Left renal pelvis (tissue), 4 donors: ENCODE measurements around the gene GRM1. TPM values are rescaled to one million over a fixed set of nuclear protein-coding genes. Genes with fewer than 3 reads are reported as not detected.
"Not testable (repeated sequence)": the region's sequence is repeated elsewhere in the genome, so short reads cannot be mapped to it uniquely, and the experiment has no call there.

Source experiments
- DNase-seq, 4 donors: peaks; one replicate each; pipeline ENCODE4 v3.0.0-alpha.2; 2013; ENCODE audit warnings: low read depth in 4 of 4, low spot score in 3 of 4
- polyA plus RNA-seq, 4 donors: library from polyadenylated mRNA; unstranded; fragments of 120-200 nt; gene quantifications; one replicate each; pipeline ENCODE4 v1.2.1, GENCODE V29; 2013; ENCODE audit not compliant: insufficient read length in 4 of 4

The GRM1 gene
- polyA plus RNA-seq, 4 donors = 0.11 to 0.39 (median 0.28) TPM

DNA sequence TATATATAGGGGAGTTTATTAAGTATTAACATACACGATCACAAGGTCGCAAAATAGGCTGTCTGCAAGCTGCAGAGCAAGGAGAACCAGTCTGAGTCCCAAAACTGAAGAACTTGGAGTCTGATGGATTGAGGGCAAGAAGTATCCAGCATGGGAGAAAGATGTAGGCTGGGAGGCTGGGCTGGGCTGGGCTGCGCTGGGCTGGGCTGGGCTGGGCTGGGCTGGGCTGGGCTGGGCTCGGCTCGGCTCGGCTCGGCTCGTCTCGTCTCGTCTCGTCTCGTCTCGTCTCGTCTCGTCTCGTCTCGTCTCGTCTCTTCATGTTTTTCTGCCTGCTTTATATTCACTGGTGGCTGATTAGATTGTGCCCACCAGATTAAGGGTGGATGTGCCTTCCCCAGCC, 238.6 kb downstream of the GRM1 start:
- no peak for DNase-seq

DNA sequence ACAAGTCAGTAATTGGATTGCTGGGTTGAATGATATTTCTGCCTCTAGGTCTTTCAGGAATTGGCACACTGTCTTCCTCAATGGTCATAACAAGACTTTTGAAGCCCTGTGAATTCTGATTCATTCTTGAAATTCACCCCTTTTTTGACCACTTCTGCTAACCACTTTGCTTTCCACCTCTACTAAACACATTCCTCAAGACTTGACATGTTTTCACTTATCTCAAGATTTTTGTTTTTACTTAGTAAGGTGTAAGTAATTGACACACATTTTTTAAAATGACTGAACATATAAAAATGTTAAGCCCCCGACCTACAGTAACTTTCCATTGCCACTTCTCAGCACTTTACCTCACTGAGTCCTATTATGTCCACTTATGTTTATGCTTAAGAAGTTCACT, 239.1 kb downstream of the GRM1 start:
- DNase-seq = no peak

GRCh38 chr6:146269482-146269881, 240.6 kb downstream of the GRM1 start:
- no peak for DNase-seq

GRCh38 chr6:146271163-146271562, 242.3 kb downstream of the GRM1 start:
- not testable (repeated sequence) for DNase-seq

- no peak for DNase-seq
Measured at GRCh38 chr6:146273490-146273889, 244.6 kb downstream of the GRM1 start.

DNA sequence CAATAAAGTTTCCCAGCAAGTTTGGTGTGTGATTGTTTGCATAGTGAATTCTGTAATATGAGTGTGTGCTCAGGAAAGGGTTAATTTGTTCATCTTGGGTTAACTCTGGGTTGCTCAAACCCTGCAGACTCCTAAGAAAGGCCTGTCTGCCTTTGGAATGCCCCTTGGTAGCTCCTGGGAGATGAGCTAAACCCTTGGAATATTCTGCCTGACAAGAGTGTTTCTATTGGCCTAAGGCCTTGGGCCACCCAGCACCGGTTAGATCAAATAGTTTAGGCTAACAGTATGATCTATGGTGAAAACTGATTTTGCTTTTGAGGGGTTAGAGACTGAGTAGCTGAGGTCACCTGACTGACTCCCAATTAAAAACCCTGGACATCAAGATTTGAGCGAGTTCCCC, 248.3 kb downstream of the GRM1 start:
- DNase-seq = no peak

DNA sequence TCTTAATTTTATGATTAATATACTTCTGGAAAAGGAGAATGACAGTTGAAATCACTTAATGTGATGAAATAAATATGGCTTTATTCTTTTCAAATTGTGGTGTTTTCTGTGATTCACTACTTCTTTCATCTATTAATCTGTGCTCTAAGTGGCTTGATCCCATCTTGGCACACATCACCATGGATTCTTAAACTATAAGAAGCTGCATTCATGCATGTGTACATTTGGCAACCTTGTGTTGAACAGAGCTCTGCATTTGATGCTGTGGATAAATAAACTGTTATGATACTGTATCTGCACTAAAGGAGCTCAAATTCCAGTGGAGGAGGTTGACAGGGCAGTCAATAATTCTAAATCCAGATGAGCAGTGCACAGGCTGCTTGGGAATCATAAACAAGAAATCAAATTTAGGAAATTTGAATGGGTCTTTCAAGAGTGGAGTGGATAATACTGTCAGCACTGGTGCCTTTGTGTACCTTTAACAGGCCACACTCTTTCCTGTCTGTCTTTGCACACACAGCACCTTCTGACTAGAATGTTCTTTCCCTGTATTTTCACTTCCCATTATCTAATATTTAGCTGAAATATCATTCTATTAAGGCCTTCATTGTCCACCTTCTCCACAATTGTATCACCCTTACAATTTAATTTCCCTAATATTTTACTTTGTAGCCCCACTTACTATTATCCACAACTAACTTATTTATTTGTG, 252.9 kb downstream of the GRM1 start:
- DNase-seq = no peak

GRCh38 chr6:146282837-146283236, 254.0 kb downstream of the GRM1 start:
- no peak for DNase-seq

DNA sequence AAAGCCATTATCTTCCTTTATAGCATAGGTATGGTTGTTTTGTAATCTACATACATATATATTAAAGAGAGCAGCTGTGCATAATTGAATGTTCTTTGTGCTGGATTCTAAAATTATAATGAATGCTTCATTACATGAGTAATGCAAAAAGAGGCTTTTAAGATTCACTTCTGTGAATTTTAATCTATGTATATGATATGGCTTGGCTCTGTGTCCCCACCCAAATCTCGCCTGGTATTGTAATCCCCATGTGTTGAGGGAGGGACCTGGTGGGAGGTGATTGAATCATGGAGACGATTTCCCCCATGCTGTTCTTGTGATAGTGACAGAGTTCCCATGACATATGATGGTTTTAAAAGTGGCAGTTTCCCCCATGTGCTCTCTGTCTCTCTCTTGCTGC, 255.4 kb downstream of the GRM1 start:
- DNase-seq = no peak

- no peak for DNase-seq
Measured at GRCh38 chr6:146286961-146287360, 258.1 kb downstream of the GRM1 start.

- no peak for DNase-seq
Measured at GRCh38 chr6:146287691-146288369, 259.0 kb downstream of the GRM1 start.

DNA sequence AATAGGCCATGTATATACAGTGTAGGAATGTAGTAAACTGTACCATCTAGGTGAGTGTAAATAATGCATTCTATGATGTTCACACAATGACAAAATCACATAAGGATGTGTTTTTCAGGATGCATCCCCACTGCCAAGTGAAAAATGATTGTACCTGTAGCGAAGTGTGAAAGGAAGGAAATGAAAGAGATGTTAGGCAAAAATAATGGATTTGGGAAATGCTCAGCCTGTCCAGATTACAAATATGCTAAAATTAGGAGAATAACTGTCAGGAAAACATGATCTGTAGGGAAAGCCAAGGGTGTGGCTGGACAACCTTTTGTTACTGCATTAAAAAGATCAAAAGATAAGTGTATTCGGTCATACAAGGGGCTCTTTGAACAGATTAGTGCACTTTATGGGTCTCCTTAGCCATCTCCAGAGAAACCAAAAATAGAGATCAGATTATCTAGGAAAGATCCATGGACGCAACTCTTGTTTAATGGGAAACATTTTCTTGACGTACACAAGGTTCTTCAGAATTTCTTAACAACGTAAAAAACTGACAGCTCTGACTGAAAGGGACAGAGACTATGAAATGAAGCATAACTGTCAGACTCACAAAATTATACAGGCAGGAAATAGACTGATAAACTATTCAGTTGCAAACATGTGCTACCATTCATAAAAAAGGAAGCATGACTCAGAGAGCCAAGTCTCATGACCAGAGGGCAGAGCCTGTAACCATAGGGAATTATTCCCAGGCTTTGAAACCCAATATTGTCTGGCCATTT, 261.1 kb downstream of the GRM1 start:
- no peak for DNase-seq

- DNase-seq = no peak
Measured at GRCh38 chr6:146290589-146290901, 261.7 kb downstream of the GRM1 start.

GRCh38 chr6:146292506-146292905, 263.6 kb downstream of the GRM1 start:
- DNase-seq = no peak

DNA sequence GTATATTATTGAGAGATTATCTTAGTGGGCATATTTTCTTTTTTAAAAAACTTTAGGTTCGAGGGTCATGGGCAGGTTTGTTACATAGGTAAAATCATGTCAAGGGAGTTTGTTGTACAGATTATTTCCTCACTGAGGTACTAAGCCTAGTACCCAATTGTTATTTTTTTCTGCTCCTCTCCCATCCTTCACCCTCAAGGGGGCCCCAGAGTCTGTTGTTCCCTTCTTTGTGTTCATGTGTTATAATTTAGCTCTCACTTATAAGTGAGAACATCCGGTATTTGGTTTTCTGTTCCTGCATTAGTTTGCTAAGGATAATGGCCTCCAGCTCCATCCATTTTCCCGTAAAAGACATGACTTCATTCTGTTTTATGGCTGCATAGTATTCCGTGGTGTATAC, 266.8 kb downstream of the GRM1 start:
- no peak for DNase-seq

- no peak for DNase-seq
Measured at GRCh38 chr6:146297815-146298214, 269.0 kb downstream of the GRM1 start.

DNA sequence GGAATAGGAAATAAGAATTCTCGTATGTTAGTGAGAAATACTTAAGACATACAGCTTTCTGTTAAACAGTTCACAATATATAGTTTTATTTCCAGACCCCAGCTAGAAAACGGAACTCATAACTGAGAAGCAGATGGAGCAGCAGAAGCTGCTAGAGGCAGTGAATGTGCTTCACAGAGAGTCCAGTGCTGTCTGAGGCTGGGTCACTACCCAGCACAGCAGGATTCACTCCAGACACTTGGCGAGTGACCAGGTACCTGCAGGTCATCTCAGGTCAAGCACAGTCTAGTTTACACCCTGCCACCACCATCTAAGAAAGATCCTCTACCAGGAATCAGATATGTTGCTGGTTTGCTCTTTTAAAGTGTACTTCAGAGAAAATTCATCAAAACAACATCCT, 271.7 kb downstream of the GRM1 start:
- DNase-seq = no peak

GRCh38 chr6:146301764-146302163, 272.9 kb downstream of the GRM1 start:
- DNase-seq = no peak

DNA sequence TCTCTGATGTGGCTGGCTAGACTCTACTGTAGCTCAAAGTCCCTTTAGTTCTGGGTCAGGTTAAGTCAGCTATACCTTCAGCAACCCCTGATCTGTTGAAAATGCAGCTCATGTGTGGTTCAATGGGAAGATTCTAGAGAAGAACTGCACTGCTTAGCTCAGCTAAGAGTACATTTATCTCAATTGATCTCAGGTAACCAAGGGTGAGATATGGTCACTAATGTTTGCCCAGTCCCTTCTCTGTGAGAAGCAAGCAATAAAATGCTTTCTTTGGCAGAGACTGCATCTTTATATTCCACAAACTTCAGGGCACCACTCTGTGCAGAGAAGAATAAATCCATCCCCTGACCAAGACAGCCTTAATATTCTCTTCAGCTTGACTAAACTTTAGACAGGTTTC, 274.1 kb downstream of the GRM1 start:
- DNase-seq = no peak

- no peak for DNase-seq
Measured at GRCh38 chr6:146304181-146304580, 275.3 kb downstream of the GRM1 start.

DNA sequence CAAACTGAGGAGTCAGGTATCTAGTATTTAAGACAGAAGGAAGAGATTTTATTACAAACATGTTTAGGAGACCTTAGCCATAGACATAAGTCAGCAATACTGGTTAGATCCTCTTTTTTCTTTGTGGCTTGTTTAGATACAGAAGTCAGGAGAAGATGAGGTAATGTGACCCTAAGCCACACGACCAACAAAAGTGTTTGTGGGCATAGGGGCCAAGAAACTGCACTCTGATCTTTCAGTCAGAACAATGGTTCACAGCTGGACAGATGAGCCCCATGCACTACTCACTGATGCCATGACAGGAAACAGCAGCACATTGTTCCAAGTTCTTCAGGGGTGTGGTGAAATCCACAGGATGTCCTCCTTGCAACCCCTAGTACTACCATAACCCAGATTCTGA, 276.2 kb downstream of the GRM1 start:
- DNase-seq = no peak

GRCh38 chr6:146305951-146306350, 277.1 kb downstream of the GRM1 start:
- no peak for DNase-seq
